Neural cell (in vitro differentiated cells): ENCODE results near the gene HAVCR1.

Experiments
- EP300 ChIP-seq: fragments of 450-650 bp; conservative IDR thresholded peaks from 2 replicates; pipeline ENCODE4 v1.6.1; 2014; ENCODE audit warnings: antibody characterized with exemption, mild to moderate bottlenecking, moderate library complexity; ENCODE audit not compliant: poor library complexity, severe bottlenecking
- EZH2 ChIP-seq: fragments of 200-600, 300-800 bp; shearing (Covaris generic), sonication (generic); IDR thresholded peaks from 2 replicates; pipeline ENCODE4 v1.6.1; 2014; ENCODE audit warnings: antibody characterized with exemption, low read length, borderline replicate concordance, mild to moderate bottlenecking; ENCODE audit not compliant: insufficient read depth, poor library complexity, severe bottlenecking
- MXI1 ChIP-seq: fragments of 450-650 bp; conservative IDR thresholded peaks from 2 replicates; pipeline ENCODE4 v1.6.1; 2014; ENCODE audit warnings: antibody characterized with exemption, mild to moderate bottlenecking; ENCODE audit not compliant: poor library complexity, severe bottlenecking
- POLR2AphosphoS5 ChIP-seq: IDR thresholded peaks from 2 replicates; pipeline ENCODE4 v1.6.1; 2012
- REST ChIP-seq: IDR thresholded peaks from 2 replicates; pipeline ENCODE4 v1.6.1; 2012; ENCODE audit warnings: borderline replicate concordance
- TAF1 ChIP-seq: IDR thresholded peaks from 2 replicates; pipeline ENCODE4 v1.6.1; 2012; ENCODE audit warnings: low read depth
- TF ChIP-seq, protein P1 (sequence below): fragments of 450-650 bp; IDR thresholded peaks from 2 replicates; pipeline ENCODE4 v1.5.1; 2014; ENCODE audit warnings: antibody characterized with exemption, mild to moderate bottlenecking, moderate library complexity; ENCODE audit not compliant: poor library complexity, severe bottlenecking

GRCh38 chr5:157088342-157088990 is 29.6 kb upstream of the HAVCR1 start:
- TF ChIP-seq EZH2, result no peak
- TF ChIP-seq, protein P1, sequence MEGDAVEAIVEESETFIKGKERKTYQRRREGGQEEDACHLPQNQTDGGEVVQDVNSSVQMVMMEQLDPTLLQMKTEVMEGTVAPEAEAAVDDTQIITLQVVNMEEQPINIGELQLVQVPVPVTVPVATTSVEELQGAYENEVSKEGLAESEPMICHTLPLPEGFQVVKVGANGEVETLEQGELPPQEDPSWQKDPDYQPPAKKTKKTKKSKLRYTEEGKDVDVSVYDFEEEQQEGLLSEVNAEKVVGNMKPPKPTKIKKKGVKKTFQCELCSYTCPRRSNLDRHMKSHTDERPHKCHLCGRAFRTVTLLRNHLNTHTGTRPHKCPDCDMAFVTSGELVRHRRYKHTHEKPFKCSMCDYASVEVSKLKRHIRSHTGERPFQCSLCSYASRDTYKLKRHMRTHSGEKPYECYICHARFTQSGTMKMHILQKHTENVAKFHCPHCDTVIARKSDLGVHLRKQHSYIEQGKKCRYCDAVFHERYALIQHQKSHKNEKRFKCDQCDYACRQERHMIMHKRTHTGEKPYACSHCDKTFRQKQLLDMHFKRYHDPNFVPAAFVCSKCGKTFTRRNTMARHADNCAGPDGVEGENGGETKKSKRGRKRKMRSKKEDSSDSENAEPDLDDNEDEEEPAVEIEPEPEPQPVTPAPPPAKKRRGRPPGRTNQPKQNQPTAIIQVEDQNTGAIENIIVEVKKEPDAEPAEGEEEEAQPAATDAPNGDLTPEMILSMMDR, result no peak
- TF ChIP-seq MXI1, result no peak
- TF ChIP-seq REST, result no peak
- no peak for TF ChIP-seq EP300
- no peak for TF ChIP-seq POLR2AphosphoS5
- TF ChIP-seq TAF1, result no peak
